Keratinocyte (primary cell): ENCODE data around the gene MXI1.

Experiments used
- CTCF ChIP-seq, 3 experiments: IDR thresholded peaks in 1 of 3; conservative IDR thresholded peaks in 1 of 3; optimal IDR thresholded peaks in 1 of 3; 2 replicates in 2 of 3; 3 replicates in 1 of 3; pipeline versions ENCODE3 to v1.5.1; 2011; ENCODE audit warnings: low read length in 3 of 3, mild to moderate bottlenecking in 3 of 3, moderate library complexity in 2 of 3, control low read depth in 1 of 3, inconsistent platforms in 1 of 3; ENCODE audit not compliant: insufficient read depth in 2 of 3; ENCODE audit errors: extremely low read depth in 1 of 3
- EZH2 ChIP-seq: IDR thresholded peaks from one replicate; pipeline ENCODE4 v1.6.1; 2012; ENCODE audit warnings: inconsistent platforms, mild to moderate bottlenecking, low read length, moderate library complexity

DNA sequence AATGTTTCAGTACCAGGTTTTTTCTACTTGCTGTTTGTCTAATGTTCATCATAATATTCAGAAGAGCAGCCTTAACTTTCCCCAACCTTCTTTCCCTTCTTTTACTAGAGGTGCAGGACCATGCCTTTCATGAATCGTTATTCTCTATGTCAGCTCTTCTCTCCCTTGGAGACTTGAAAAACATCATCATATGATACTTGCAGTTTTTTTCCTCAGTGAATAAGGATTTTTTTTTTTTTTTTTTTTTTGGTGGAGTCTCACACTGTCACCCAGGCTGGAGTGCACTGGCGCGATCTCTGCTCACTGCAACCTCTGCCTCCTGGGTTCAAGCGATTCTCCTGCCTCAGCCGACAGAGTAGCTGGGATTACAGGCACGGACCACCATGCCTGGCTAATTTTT lies 67.2 kb downstream of the MXI1 start:
- no peak for TF ChIP-seq EZH2
- TF ChIP-seq CTCF (optimal IDR thresholded peaks at IDR 0.05 in 1 of 3, IDR thresholded peaks at IDR 0.05 in 1 of 3, conservative IDR thresholded peaks at IDR 0.05 in 1 of 3; ENCODE audit: extremely low read depth in 1 of 3, insufficient read depth in 2 of 3, low read length in 3 of 3), result no peak
